ENCODE measurements around the gene CDH5.

The CDH5 gene

GRCh38 chr16:66374176-66374575 is 7.7 kb downstream of the CDH5 start:
- no peak for DNase-seq (ENCODE audit: low read depth)

GRCh38 chr16:66375451-66375850 is 9.0 kb downstream of the CDH5 start:
- DNase-seq (ENCODE audit: low read depth): no peak

- no peak for DNase-seq (ENCODE audit: low read depth)
Observed at GRCh38 chr16:66376114-66376513, 9.6 kb downstream of the CDH5 start.

GRCh38 chr16:66376577-66377305 is 10.2 kb downstream of the CDH5 start:
- DNase-seq (ENCODE audit: low read depth): no peak

GRCh38 chr16:66377324-66377723 is 10.8 kb downstream of the CDH5 start:
- DNase-seq (ENCODE audit: low read depth): no peak

- DNase-seq (ENCODE audit: low read depth): no peak
Observed at GRCh38 chr16:66378741-66379570, 12.5 kb downstream of the CDH5 start.

- no peak for DNase-seq (ENCODE audit: low read depth)
Observed at GRCh38 chr16:66379571-66379941, 13.1 kb downstream of the CDH5 start.

- no peak for DNase-seq (ENCODE audit: low read depth)
Observed at GRCh38 chr16:66380421-66380820, 13.9 kb downstream of the CDH5 start.

GRCh38 chr16:66381585-66382170 is 15.2 kb downstream of the CDH5 start:
- no peak for DNase-seq (ENCODE audit: low read depth)

- DNase-seq (ENCODE audit: low read depth): no peak
Observed at GRCh38 chr16:66382171-66382965, 15.9 kb downstream of the CDH5 start.

GRCh38 chr16:66382966-66383299 is 16.4 kb downstream of the CDH5 start:
- no peak for DNase-seq (ENCODE audit: low read depth)

GRCh38 chr16:66383551-66383950 is 17.1 kb downstream of the CDH5 start:
- no peak for DNase-seq (ENCODE audit: low read depth)

GRCh38 chr16:66385415-66385814 is 18.9 kb downstream of the CDH5 start:
- no peak for DNase-seq (ENCODE audit: low read depth)

GRCh38 chr16:66386629-66387622 is 20.4 kb downstream of the CDH5 start:
- no peak for DNase-seq (ENCODE audit: low read depth)

GRCh38 chr16:66387817-66388332 is 21.4 kb downstream of the CDH5 start:
- no peak for DNase-seq (ENCODE audit: low read depth)

GRCh38 chr16:66388350-66389139 is 22.1 kb downstream of the CDH5 start:
- DNase-seq (ENCODE audit: low read depth): no peak

- DNase-seq (ENCODE audit: low read depth): no peak
Observed at GRCh38 chr16:66389256-66390176, 23.0 kb downstream of the CDH5 start.

GRCh38 chr16:66390346-66391108 is 24.0 kb downstream of the CDH5 start:
- no peak for DNase-seq (ENCODE audit: low read depth)

Measured in fibroblast of gingiva (primary cell).